Measurements from ENCODE around the gene CYP19A1.

DNA sequence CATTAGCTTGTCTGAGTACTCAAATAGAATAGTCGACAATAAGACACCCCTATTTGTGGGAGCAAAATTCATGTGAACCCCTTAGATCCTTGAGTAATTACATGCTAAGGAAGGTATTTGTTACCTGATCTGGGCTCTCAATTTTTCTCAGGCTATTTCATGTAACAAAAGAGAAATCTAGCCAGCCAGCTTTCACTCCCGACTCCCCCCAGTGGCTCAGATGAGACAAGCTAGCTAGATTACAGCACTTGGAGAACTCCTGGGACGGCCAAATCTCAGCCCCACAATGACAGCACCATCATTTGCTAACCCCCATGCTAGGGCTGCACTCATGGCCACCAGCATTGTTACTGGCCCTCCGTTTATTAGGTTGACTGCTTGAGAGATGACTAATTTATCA is 44.4 kb upstream of the CYP19A1 start:
- TF ChIP-seq POLR2A (IDR thresholded peaks at IDR 0.05; ENCODE audit: low read depth, low read length) (no peak), POLR2AphosphoS5 (IDR thresholded peaks at IDR 0.05; ENCODE audit: low read depth, low read length) (no peak), TAF1 (IDR thresholded peaks at IDR 0.05; ENCODE audit: low read depth, low read length) (no peak), PAX5 (IDR thresholded peaks at IDR 0.05; ENCODE audit: insufficient read depth, low read length, severe bottlenecking) (no peak), POU2F2 (IDR thresholded peaks at IDR 0.05; ENCODE audit: low read depth, low read length) (no peak)
